Left colon (tissue), 2 donors: Measurements from ENCODE around the gene IFTAP. TPM values are rescaled to one million over a fixed set of nuclear protein-coding genes. Genes with fewer than 3 reads are reported as not detected.
A peak's percentile ranks its signal among the peaks of the same experiment; 100 is the strongest.
"Not testable (repeated sequence)": the region's sequence is repeated elsewhere in the genome, so short reads cannot be mapped to it uniquely, and the experiment has no call there.

Source experiments
- ATAC-seq: fragments of 200-7000 bp; cut with Tn5 transposase; one replicate; pipeline ENCODE4 v1.9.1; 2020; ENCODE audit warnings: mild to moderate bottlenecking, moderate library complexity
- DNase-seq, 2 donors: peaks; one replicate each; pipeline ENCODE4 v3.0.0-alpha.2; 2020
- intact Hi-C, 2 donors: fragments of 100-400 bp; cut with DNase I in 1 of 2; cut with micrococcal nuclease in 1 of 2; formaldehyde crosslinking; loops; one replicate each; pipeline versions ENCODE4 v1.11.2 to v1.14.0; 2022; cut with DNase I, micrococcal nuclease
- total RNA-seq, 2 donors: library from RNA; stranded (reverse); fragmentation: NEBNext Ultra II Directional; extraction: Animal tissue kit (Norgen Biotek cat#: 25700); gene quantifications; one replicate each; pipeline ENCODE4 v1.2.1, GENCODE V29; 2021
- donor health status: DM: no; HTN: no; CAD: no.
- donor health status: DM: yes; HTN: yes; CAD: no.

The IFTAP gene
- total RNA-seq, 2 donors from 2014 or later = 4.4 to 7.8 TPM

GRCh38 chr11:36627006-36627405 is 32.7 kb downstream of the IFTAP start:
- intact Hi-C loops = loop anchor here in 1 of 2 donors (10.0 kb wide), 1 partner anchor 62 kb away; the partner anchor contains the start of gene RAG1
- ATAC-seq (no peak), DNase-seq (no peak)

GRCh38 chr11:36627471-36627870 is 33.2 kb downstream of the IFTAP start:
- intact Hi-C loops = loop anchor here in 1 of 2 donors (10.0 kb wide), 1 partner anchor 63 kb away; the partner anchor contains the start of gene RAG1
- DNase-seq = no peak
- no peak for ATAC-seq

- ATAC-seq (no peak), DNase-seq (no peak)
- intact Hi-C loops = loop anchor here in 1 of 2 donors (10.0 kb wide), 1 partner anchor 63 kb away; the partner anchor contains the start of gene RAG1
These were observed 33.8 kb downstream of the IFTAP start for GRCh38 chr11:36628141-36628540.

- intact Hi-C loops = loop anchor here in 1 of 2 donors (10.0 kb wide), 1 partner anchor 64 kb away; the partner anchor contains the start of gene RAG1
- DNase-seq (no peak), ATAC-seq (no peak)
These were observed 34.5 kb downstream of the IFTAP start for GRCh38 chr11:36628765-36629244.

GRCh38 chr11:36631774-36632173 is 37.5 kb downstream of the IFTAP start:
- ATAC-seq (no peak), DNase-seq (no peak)
- intact Hi-C loops = no loop called here

- intact Hi-C loops = no loop called here
These were observed 41.0 kb downstream of the IFTAP start for GRCh38 chr11:36635066-36635862.

GRCh38 chr11:36638556-36638955 is 44.3 kb downstream of the IFTAP start:
- intact Hi-C loops = no loop called here
- no peak for ATAC-seq

More at GRCh38 chr11:36635066-36635862, 41.0 kb downstream of the IFTAP start:
- DNase-seq = no peak
- ATAC-seq = no peak

GRCh38 chr11:36657610-36658267 is 63.4 kb downstream of the IFTAP start:
- intact Hi-C loops = no loop called here
- no peak for DNase-seq
- ATAC-seq = no peak

More at GRCh38 chr11:36638556-36638955, 44.3 kb downstream of the IFTAP start:
- DNase-seq = no peak

- ATAC-seq, intact Hi-C loops: not testable (repeated sequence)
These were observed 67.1 kb downstream of the IFTAP start for GRCh38 chr11:36661359-36661758.

GRCh38 chr11:36672815-36673450 is 78.6 kb downstream of the IFTAP start:
- intact Hi-C loops = loop anchor here in 1 of 2 donors (5.0 kb wide), 1 partner anchor 111 kb away; no protein-coding TSS in a partner anchor
- ATAC-seq = no peak
- DNase-seq = no peak

More at GRCh38 chr11:36661359-36661758, 67.1 kb downstream of the IFTAP start:
- DNase-seq = not testable (repeated sequence)

GRCh38 chr11:36679547-36679946 is 85.2 kb downstream of the IFTAP start:
- DNase-seq, intact Hi-C loops, ATAC-seq: not testable (repeated sequence)

GRCh38 chr11:36683818-36684217 is 89.5 kb downstream of the IFTAP start:
- ATAC-seq = no peak
- DNase-seq = no peak
- intact Hi-C loops = no loop called here

GRCh38 chr11:36684840-36685801 is 90.8 kb downstream of the IFTAP start:
- DNase-seq (no peak), ATAC-seq (no peak)
- intact Hi-C loops = no loop called here

GRCh38 chr11:36688132-36688531 is 93.8 kb downstream of the IFTAP start:
- ATAC-seq (peak; percentile 75), DNase-seq (no peak)
- intact Hi-C loops = no loop called here

- intact Hi-C loops = no loop called here
- DNase-seq (no peak), ATAC-seq (peak; percentile 46)
These were observed 94.4 kb downstream of the IFTAP start for GRCh38 chr11:36688571-36689291.

- intact Hi-C loops = no loop called here
- no peak for DNase-seq
- ATAC-seq = no peak
These were observed 95.1 kb downstream of the IFTAP start for GRCh38 chr11:36689442-36689841.

GRCh38 chr11:36692704-36693103 is 98.4 kb downstream of the IFTAP start:
- DNase-seq (no peak), ATAC-seq (no peak)
- intact Hi-C loops = no loop called here
